ENCODE data around the gene EPS8. TPM values are rescaled to one million over a fixed set of nuclear protein-coding genes. Genes with fewer than 3 reads are reported as not detected.
A peak's percentile ranks its signal among the peaks of the same experiment; 100 is the strongest.

The EPS8 gene
- total and polyA plus RNA-seq, 4 donors, result 56.0 to 165 (median 129) TPM

GRCh38 chr12:15787778-15788177 is 1.4 kb downstream of the EPS8 start:
- H3K27ac ChIP-seq (ENCODE audit: low read depth in 1 of 2, low read length in 2 of 2), result no peak overlapping the region
- WGBS, 2 donors, result 37 to 42% methylated on average over 4 of the region's 4 CpGs
- peak overlapping the region; percentile 46 to 94 for H3K4me3 ChIP-seq (ENCODE audit: low read length in 2 of 2)
- no peaks in the 10 kb centered on the region for H3K9me3 ChIP-seq (ENCODE audit: control insufficient read depth, low read length)
- no peak for ATAC-seq (ENCODE audit: low FRiP score)
- intact Hi-C loops (cut with DNase I), result loop anchor here (5.0 to 10.0 kb wide), 4 partner anchors 35 to 185 kb away; no protein-coding TSS in a partner anchor
- DNase-seq, result no peak
- no peaks in the 10 kb centered on the region for H3K4me1 ChIP-seq (ENCODE audit: control insufficient read depth in 1 of 2, insufficient read depth in 2 of 2, low read length in 2 of 2)
- no peaks in the 10 kb centered on the region for H3K36me3 ChIP-seq (ENCODE audit: control insufficient read depth in 1 of 2, insufficient read depth in 2 of 2, low read length in 1 of 2)
- no peaks in the 10 kb centered on the region for H3K27me3 ChIP-seq (ENCODE audit: control insufficient read depth in 1 of 2, insufficient read depth in 2 of 2, low read length in 1 of 2)

- ATAC-seq (ENCODE audit: low FRiP score), result no peak
- H3K36me3 ChIP-seq (ENCODE audit: control insufficient read depth in 1 of 2, insufficient read depth in 2 of 2, low read length in 1 of 2), result no peaks in the 10 kb centered on the region
- intact Hi-C loops (cut with DNase I), result loop anchor here (5.0 to 10.0 kb wide), 4 partner anchors 34 to 184 kb away; no protein-coding TSS in a partner anchor
- H3K9me3 ChIP-seq (ENCODE audit: control insufficient read depth, low read length), result no peaks in the 10 kb centered on the region
- H3K27ac ChIP-seq (ENCODE audit: low read depth in 1 of 2, low read length in 2 of 2), result no peak overlapping the region
- no peak for DNase-seq
- H3K4me3 ChIP-seq (ENCODE audit: low read length in 2 of 2), result peak overlapping the region in 1 of 2 donors; percentile 9
- no peaks in the 10 kb centered on the region for H3K4me1 ChIP-seq (ENCODE audit: control insufficient read depth in 1 of 2, insufficient read depth in 2 of 2, low read length in 2 of 2)
- no peaks in the 10 kb centered on the region for H3K27me3 ChIP-seq (ENCODE audit: control insufficient read depth in 1 of 2, insufficient read depth in 2 of 2, low read length in 1 of 2)
- 50 to 53% methylated on average over 2 of the region's 2 CpGs for WGBS, 2 donors
Measured at GRCh38 chr12:15786772-15787171, 2.4 kb downstream of the EPS8 start.

GRCh38 chr12:15783288-15783687 is 5.9 kb downstream of the EPS8 start:
- Histone ChIP-seq H3K27ac (ENCODE audit: low read depth in 1 of 2, low read length in 2 of 2) (no peak overlapping the region), H3K36me3 (ENCODE audit: control insufficient read depth in 1 of 2, insufficient read depth in 2 of 2, low read length in 1 of 2) (no peaks in the 10 kb centered on the region), H3K27me3 (ENCODE audit: control insufficient read depth in 1 of 2, insufficient read depth in 2 of 2, low read length in 1 of 2) (no peaks in the 10 kb centered on the region), H3K4me3 (ENCODE audit: low read length in 2 of 2) (no peak overlapping the region), H3K9me3 (ENCODE audit: control insufficient read depth, low read length) (no peaks in the 10 kb centered on the region), H3K4me1 (ENCODE audit: control insufficient read depth in 1 of 2, insufficient read depth in 2 of 2, low read length in 2 of 2) (peaks cover 0 to 8% of the 10 kb centered on the region in 2 donors)
- intact Hi-C loops (cut with DNase I), result loop anchor here in 1 of 2 donors (10.0 kb wide), 1 partner anchor 158 kb away; no protein-coding TSS in a partner anchor
- WGBS, 2 donors, result 91 to 97% methylated on average over 1 of the region's 1 CpG
- ATAC-seq (ENCODE audit: low FRiP score), result no peak
- no peak for DNase-seq

- intact Hi-C loops (cut with DNase I), result loop anchor here in 1 of 2 donors (10.0 kb wide), 1 partner anchor 158 kb away; no protein-coding TSS in a partner anchor
- Histone ChIP-seq H3K4me3 (ENCODE audit: low read length in 2 of 2) (no peak overlapping the region), H3K4me1 (ENCODE audit: control insufficient read depth in 1 of 2, insufficient read depth in 2 of 2, low read length in 2 of 2) (peaks cover 0 to 8% of the 10 kb centered on the region in 2 donors), H3K27ac (ENCODE audit: low read depth in 1 of 2, low read length in 2 of 2) (no peak overlapping the region), H3K9me3 (ENCODE audit: control insufficient read depth, low read length) (no peaks in the 10 kb centered on the region), H3K27me3 (ENCODE audit: control insufficient read depth in 1 of 2, insufficient read depth in 2 of 2, low read length in 1 of 2) (no peaks in the 10 kb centered on the region), H3K36me3 (ENCODE audit: control insufficient read depth in 1 of 2, insufficient read depth in 2 of 2, low read length in 1 of 2) (no peaks in the 10 kb centered on the region)
- ATAC-seq (ENCODE audit: low FRiP score), result no peak
- no peak for DNase-seq
- WGBS, 2 donors, result 93 to 94% methylated on average over 8 of the region's 8 CpGs
Measured at GRCh38 chr12:15782667-15783066, 6.5 kb downstream of the EPS8 start.

- DNase-seq, result no peak
- ATAC-seq (ENCODE audit: low FRiP score), result no peak
- H3K9me3 ChIP-seq (ENCODE audit: control insufficient read depth, low read length), result no peaks in the 10 kb centered on the region
- intact Hi-C loops (cut with DNase I), result loop anchor here in 1 of 2 donors (10.0 kb wide), 1 partner anchor 155 kb away; no protein-coding TSS in a partner anchor
- peaks cover 3 to 8% of the 10 kb centered on the region in 2 donors for H3K4me1 ChIP-seq (ENCODE audit: control insufficient read depth in 1 of 2, insufficient read depth in 2 of 2, low read length in 2 of 2)
- H3K36me3 ChIP-seq (ENCODE audit: control insufficient read depth in 1 of 2, insufficient read depth in 2 of 2, low read length in 1 of 2), result no peaks in the 10 kb centered on the region
- no peaks in the 10 kb centered on the region for H3K27me3 ChIP-seq (ENCODE audit: control insufficient read depth in 1 of 2, insufficient read depth in 2 of 2, low read length in 1 of 2)
- no peak overlapping the region for H3K27ac ChIP-seq (ENCODE audit: low read depth in 1 of 2, low read length in 2 of 2)
- WGBS, 2 donors, result 50 to 67% methylated on average over 2 of the region's 2 CpGs
- no peak overlapping the region for H3K4me3 ChIP-seq (ENCODE audit: low read length in 2 of 2)
Measured at GRCh38 chr12:15779925-15780324, 9.3 kb downstream of the EPS8 start.

- no peak for ATAC-seq (ENCODE audit: low FRiP score)
Measured at GRCh38 chr12:15778126-15778525, 11.1 kb downstream of the EPS8 start.

GRCh38 chr12:15777355-15778012 is 11.7 kb downstream of the EPS8 start:
- ATAC-seq (ENCODE audit: low FRiP score), result no peak
- Histone ChIP-seq H3K36me3 (ENCODE audit: control insufficient read depth in 1 of 2, insufficient read depth in 2 of 2, low read length in 1 of 2) (no peaks in the 10 kb centered on the region), H3K4me3 (ENCODE audit: low read length in 2 of 2) (no peak overlapping the region), H3K27ac (ENCODE audit: low read depth in 1 of 2, low read length in 2 of 2) (no peak overlapping the region), H3K9me3 (ENCODE audit: control insufficient read depth, low read length) (no peaks in the 10 kb centered on the region), H3K4me1 (ENCODE audit: control insufficient read depth in 1 of 2, insufficient read depth in 2 of 2, low read length in 2 of 2) (peaks cover 3 to 8% of the 10 kb centered on the region in 2 donors), H3K27me3 (ENCODE audit: control insufficient read depth in 1 of 2, insufficient read depth in 2 of 2, low read length in 1 of 2) (no peaks in the 10 kb centered on the region)
- WGBS, 2 donors, result 48 to 53% methylated on average over 3 of the region's 3 CpGs
- intact Hi-C loops (cut with DNase I), result no loop called here
- DNase-seq, result no peak

More at GRCh38 chr12:15778126-15778525, 11.1 kb downstream of the EPS8 start:
- no peaks in the 10 kb centered on the region for H3K27me3 ChIP-seq (ENCODE audit: control insufficient read depth in 1 of 2, insufficient read depth in 2 of 2, low read length in 1 of 2)
- peaks cover 3 to 8% of the 10 kb centered on the region in 2 donors for H3K4me1 ChIP-seq (ENCODE audit: control insufficient read depth in 1 of 2, insufficient read depth in 2 of 2, low read length in 2 of 2)
- H3K36me3 ChIP-seq (ENCODE audit: control insufficient read depth in 1 of 2, insufficient read depth in 2 of 2, low read length in 1 of 2), result no peaks in the 10 kb centered on the region
- H3K9me3 ChIP-seq (ENCODE audit: control insufficient read depth, low read length), result no peaks in the 10 kb centered on the region
- H3K27ac ChIP-seq (ENCODE audit: low read depth in 1 of 2, low read length in 2 of 2), result no peak overlapping the region
- intact Hi-C loops (cut with DNase I), result no loop called here
- 59 to 75% methylated on average over 3 of the region's 3 CpGs for WGBS, 2 donors
- H3K4me3 ChIP-seq (ENCODE audit: low read length in 2 of 2), result no peak overlapping the region
- no peak for DNase-seq

GRCh38 chr12:15776532-15776931 is 12.7 kb downstream of the EPS8 start:
- WGBS, 2 donors, result 93 to 94% methylated on average over 5 of the region's 5 CpGs
- peaks cover 3 to 13% of the 10 kb centered on the region in 2 donors for H3K4me1 ChIP-seq (ENCODE audit: control insufficient read depth in 1 of 2, insufficient read depth in 2 of 2, low read length in 2 of 2)

GRCh38 chr12:15774819-15775218 is 14.4 kb downstream of the EPS8 start:
- Histone ChIP-seq H3K4me1 (ENCODE audit: control insufficient read depth in 1 of 2, insufficient read depth in 2 of 2, low read length in 2 of 2) (peaks cover 5 to 10% of the 10 kb centered on the region in 2 donors), H3K4me3 (ENCODE audit: low read length in 2 of 2) (no peak overlapping the region), H3K27ac (ENCODE audit: low read depth in 1 of 2, low read length in 2 of 2) (no peak overlapping the region), H3K27me3 (ENCODE audit: control insufficient read depth in 1 of 2, insufficient read depth in 2 of 2, low read length in 1 of 2) (no peaks in the 10 kb centered on the region), H3K36me3 (ENCODE audit: control insufficient read depth in 1 of 2, insufficient read depth in 2 of 2, low read length in 1 of 2) (no peaks in the 10 kb centered on the region), H3K9me3 (ENCODE audit: control insufficient read depth, low read length) (no peaks in the 10 kb centered on the region)
- 97 to 98% methylated on average over 1 of the region's 1 CpG for WGBS, 2 donors
- intact Hi-C loops (cut with DNase I), result no loop called here
- ATAC-seq (ENCODE audit: low FRiP score), result no peak
- DNase-seq, result no peak

More at GRCh38 chr12:15776532-15776931, 12.7 kb downstream of the EPS8 start:
- H3K27me3 ChIP-seq (ENCODE audit: control insufficient read depth in 1 of 2, insufficient read depth in 2 of 2, low read length in 1 of 2), result no peaks in the 10 kb centered on the region
- intact Hi-C loops (cut with DNase I), result no loop called here
- ATAC-seq (ENCODE audit: low FRiP score) (no peak), DNase-seq (no peak)
- no peaks in the 10 kb centered on the region for H3K9me3 ChIP-seq (ENCODE audit: control insufficient read depth, low read length)
- H3K36me3 ChIP-seq (ENCODE audit: control insufficient read depth in 1 of 2, insufficient read depth in 2 of 2, low read length in 1 of 2), result no peaks in the 10 kb centered on the region
- H3K4me3 ChIP-seq (ENCODE audit: low read length in 2 of 2), result no peak overlapping the region
- no peak overlapping the region for H3K27ac ChIP-seq (ENCODE audit: low read depth in 1 of 2, low read length in 2 of 2)
